ENCODE results near the gene NXNL1. TPM values are rescaled to one million over a fixed set of nuclear protein-coding genes. Genes with fewer than 3 reads are reported as not detected.

NXNL1 gene
- total and polyA plus RNA-seq, 9 of the 15 experiments (the other 6 are each of a cell fraction or from before 2014, with no cell fraction given) = not detected

GRCh38 chr19:17473041-17473440, 12.3 kb upstream of the NXNL1 start (continued):
- TF ChIP-seq ERF (CRISPR knock-in tag; IDR thresholded peaks at IDR 0.05) (no peak), SRSF7 (optimal IDR thresholded peaks at IDR 0.05; ENCODE audit: low read depth, low read length) (no peak), ZFP36 (IDR thresholded peaks at IDR 0.05; ENCODE audit: low read depth, low read length, partially characterized antibody) (no peak), ZBTB33 (CRISPR knock-in tag; IDR thresholded peaks at IDR 0.05) (no peak), JUN (IDR thresholded peaks at IDR 0.05; ENCODE audit: borderline replicate concordance, low read depth, low read length) (peak; percentile 95), JUN (CRISPR knock-in tag; IDR thresholded peaks at IDR 0.05; ENCODE audit: borderline replicate concordance) (no peak), MXD1 (CRISPR knock-in tag; IDR thresholded peaks at IDR 0.05; ENCODE audit: borderline replicate concordance, poor library complexity, severe bottlenecking) (no peak), FOSL1 (tag; conservative IDR thresholded peaks at IDR 0.05) (peak; percentile 96), YY1 (IDR thresholded peaks at IDR 0.05; ENCODE audit: borderline replicate concordance in 1 of 3, control insufficient read depth in 1 of 3, extremely low read depth in 1 of 3, insufficient read depth in 3 of 3, insufficient read length in 1 of 3, insufficient replicate concordance in 2 of 3, low read depth in 1 of 3, low read length in 2 of 3) (no peak), TBL1XR1 (IDR thresholded peaks at IDR 0.05; ENCODE audit: low read length in 2 of 2) (no peak), DNMT1 (IDR thresholded peaks at IDR 0.05) (no peak), RCOR1 (IDR thresholded peaks at IDR 0.05; ENCODE audit: borderline replicate concordance in 1 of 2, low read depth in 2 of 2, low read length in 2 of 2) (peak in 1 of 2 experiments; percentile 82; a peak in 2 of 4 replicates)
- TF ChIP-seq, protein P1, sequence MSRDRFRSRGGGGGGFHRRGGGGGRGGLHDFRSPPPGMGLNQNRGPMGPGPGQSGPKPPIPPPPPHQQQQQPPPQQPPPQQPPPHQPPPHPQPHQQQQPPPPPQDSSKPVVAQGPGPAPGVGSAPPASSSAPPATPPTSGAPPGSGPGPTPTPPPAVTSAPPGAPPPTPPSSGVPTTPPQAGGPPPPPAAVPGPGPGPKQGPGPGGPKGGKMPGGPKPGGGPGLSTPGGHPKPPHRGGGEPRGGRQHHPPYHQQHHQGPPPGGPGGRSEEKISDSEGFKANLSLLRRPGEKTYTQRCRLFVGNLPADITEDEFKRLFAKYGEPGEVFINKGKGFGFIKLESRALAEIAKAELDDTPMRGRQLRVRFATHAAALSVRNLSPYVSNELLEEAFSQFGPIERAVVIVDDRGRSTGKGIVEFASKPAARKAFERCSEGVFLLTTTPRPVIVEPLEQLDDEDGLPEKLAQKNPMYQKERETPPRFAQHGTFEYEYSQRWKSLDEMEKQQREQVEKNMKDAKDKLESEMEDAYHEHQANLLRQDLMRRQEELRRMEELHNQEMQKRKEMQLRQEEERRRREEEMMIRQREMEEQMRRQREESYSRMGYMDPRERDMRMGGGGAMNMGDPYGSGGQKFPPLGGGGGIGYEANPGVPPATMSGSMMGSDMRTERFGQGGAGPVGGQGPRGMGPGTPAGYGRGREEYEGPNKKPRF (IDR thresholded peaks at IDR 0.05; ENCODE audit: low read depth, low read length) = no peak
- TF ChIP-seq, protein P2, sequence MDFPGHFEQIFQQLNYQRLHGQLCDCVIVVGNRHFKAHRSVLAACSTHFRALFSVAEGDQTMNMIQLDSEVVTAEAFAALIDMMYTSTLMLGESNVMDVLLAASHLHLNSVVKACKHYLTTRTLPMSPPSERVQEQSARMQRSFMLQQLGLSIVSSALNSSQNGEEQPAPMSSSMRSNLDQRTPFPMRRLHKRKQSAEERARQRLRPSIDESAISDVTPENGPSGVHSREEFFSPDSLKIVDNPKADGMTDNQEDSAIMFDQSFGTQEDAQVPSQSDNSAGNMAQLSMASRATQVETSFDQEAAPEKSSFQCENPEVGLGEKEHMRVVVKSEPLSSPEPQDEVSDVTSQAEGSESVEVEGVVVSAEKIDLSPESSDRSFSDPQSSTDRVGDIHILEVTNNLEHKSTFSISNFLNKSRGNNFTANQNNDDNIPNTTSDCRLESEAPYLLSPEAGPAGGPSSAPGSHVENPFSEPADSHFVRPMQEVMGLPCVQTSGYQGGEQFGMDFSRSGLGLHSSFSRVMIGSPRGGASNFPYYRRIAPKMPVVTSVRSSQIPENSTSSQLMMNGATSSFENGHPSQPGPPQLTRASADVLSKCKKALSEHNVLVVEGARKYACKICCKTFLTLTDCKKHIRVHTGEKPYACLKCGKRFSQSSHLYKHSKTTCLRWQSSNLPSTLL (IDR thresholded peaks at IDR 0.05) = no peak
- TF ChIP-seq, protein P3, sequence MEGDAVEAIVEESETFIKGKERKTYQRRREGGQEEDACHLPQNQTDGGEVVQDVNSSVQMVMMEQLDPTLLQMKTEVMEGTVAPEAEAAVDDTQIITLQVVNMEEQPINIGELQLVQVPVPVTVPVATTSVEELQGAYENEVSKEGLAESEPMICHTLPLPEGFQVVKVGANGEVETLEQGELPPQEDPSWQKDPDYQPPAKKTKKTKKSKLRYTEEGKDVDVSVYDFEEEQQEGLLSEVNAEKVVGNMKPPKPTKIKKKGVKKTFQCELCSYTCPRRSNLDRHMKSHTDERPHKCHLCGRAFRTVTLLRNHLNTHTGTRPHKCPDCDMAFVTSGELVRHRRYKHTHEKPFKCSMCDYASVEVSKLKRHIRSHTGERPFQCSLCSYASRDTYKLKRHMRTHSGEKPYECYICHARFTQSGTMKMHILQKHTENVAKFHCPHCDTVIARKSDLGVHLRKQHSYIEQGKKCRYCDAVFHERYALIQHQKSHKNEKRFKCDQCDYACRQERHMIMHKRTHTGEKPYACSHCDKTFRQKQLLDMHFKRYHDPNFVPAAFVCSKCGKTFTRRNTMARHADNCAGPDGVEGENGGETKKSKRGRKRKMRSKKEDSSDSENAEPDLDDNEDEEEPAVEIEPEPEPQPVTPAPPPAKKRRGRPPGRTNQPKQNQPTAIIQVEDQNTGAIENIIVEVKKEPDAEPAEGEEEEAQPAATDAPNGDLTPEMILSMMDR (IDR thresholded peaks at IDR 0.05 in 2 of 3, conservative IDR thresholded peaks at IDR 0.05 in 1 of 3; ENCODE audit: insufficient read depth in 2 of 3, low read depth in 1 of 3, low read length in 3 of 3) = peak in 1 of 3 experiments; percentile 38; a peak in 2 of 6 replicates
